ENCODE results near the gene ARHGAP21. TPM values are rescaled to one million over a fixed set of nuclear protein-coding genes. Genes with fewer than 3 reads are reported as not detected.
"Not testable (repeated sequence)": the region's sequence is repeated elsewhere in the genome, so short reads cannot be mapped to it uniquely, and the experiment has no call there.

The ARHGAP21 gene
- total RNA-seq, 1 experiment from 2014 or later: 59.4 TPM

- TF ChIP-seq CTCF (conservative IDR thresholded peaks at IDR 0.05): no peak
- Histone ChIP-seq H2BK15ac (ENCODE audit: low read depth, low read length) (no peak overlapping the region), H3K79me2 (ENCODE audit: insufficient read depth, low read length) (no peaks in the 10 kb centered on the region), H3K4me1 (ENCODE audit: insufficient read depth, low read length) (peaks cover 5% of the 10 kb centered on the region; the same call in 1 of the 2 replicates), H3K18ac (ENCODE audit: insufficient read length, low read depth, low read length) (no peak overlapping the region), H2AK5ac (ENCODE audit: insufficient read length, low read length) (no peak overlapping the region), H3K14ac (ENCODE audit: insufficient read depth, low read length) (no peak overlapping the region), H3K27ac (ENCODE audit: insufficient read length, low read depth, low read length) (no peak overlapping the region), H3K56ac (ENCODE audit: insufficient read length, low read depth, low read length) (no peak overlapping the region), H3K79me1 (ENCODE audit: insufficient read depth, low read depth, low read length, poor library complexity, severe bottlenecking) (no peaks in the 10 kb centered on the region), H3T11ph (ENCODE audit: low read length) (no peak overlapping the region), H2BK20ac (ENCODE audit: low read depth, low read length, poor library complexity, severe bottlenecking) (no peak overlapping the region), H4K91ac (ENCODE audit: insufficient read length, low read depth, low read length) (no peak overlapping the region), H3K9ac (ENCODE audit: extremely low read depth, insufficient read length, low read length) (no peak overlapping the region), H3K23me2 (ENCODE audit: insufficient read length, low read depth, low read length, poor library complexity, severe bottlenecking) (no peaks in the 10 kb centered on the region), H4K5ac (ENCODE audit: insufficient read length, low read depth, low read length) (no peak overlapping the region), H2BK120ac (ENCODE audit: low read depth, low read length, poor library complexity, severe bottlenecking) (no peak overlapping the region), H4K20me1 (ENCODE audit: control insufficient read depth, insufficient read depth, insufficient read length) (no peaks in the 10 kb centered on the region), H2BK12ac (ENCODE audit: insufficient read length, low read depth, low read length) (no peak overlapping the region), H3K9me3 (ENCODE audit: control insufficient read depth, low read depth, low read length) (no peaks in the 10 kb centered on the region), H3K4ac (ENCODE audit: low read depth, low read length) (no peak overlapping the region), H3K27me3 (ENCODE audit: insufficient read depth, low read length) (no peaks in the 10 kb centered on the region), H4K8ac (replicated peaks; ENCODE audit: insufficient read length, low read depth, low read length) (no peak overlapping the region), H3K23ac (ENCODE audit: insufficient read length, low read depth, low read length) (no peak overlapping the region), H2BK5ac (ENCODE audit: insufficient read length, low read length) (no peak overlapping the region), H3K4me2 (ENCODE audit: insufficient read depth, insufficient read length, low read length) (no peak overlapping the region), H2AFZ (ENCODE audit: low read length) (no peak overlapping the region)
- H3K4me3 Mint-ChIP-seq: no peak overlapping the region
- no peak overlapping the region for H3K27ac Mint-ChIP-seq
- H3K4me1 Mint-ChIP-seq: peaks cover 13 to 18% of the 10 kb centered on the region in 2 experiments
- H3K9me3 Mint-ChIP-seq: peaks cover 10% of the 10 kb centered on the region in 2 experiments
- peaks cover 8 to 11% (median 9%) of the 10 kb centered on the region in 3 experiments for H3K36me3 Mint-ChIP-seq (ENCODE audit: insufficient read depth in 1 of 3, low read depth in 3 of 3)
- no CpG with 5 or more reads among the region's 2 CpGs for WGBS (ENCODE audit: extremely low coverage, insufficient read length, low lambda C conversion rate)
- H3K27me3 Mint-ChIP-seq (ENCODE audit: low read depth): no peaks in the 10 kb centered on the region; the same call in 1 of the 2 replicates
- DNase-seq: no peak
Measured at GRCh38 chr10:24759672-24760071, 36.0 kb upstream of the ARHGAP21 start.

GRCh38 chr10:24758254-24758653, 34.6 kb upstream of the ARHGAP21 start:
- not testable (repeated sequence) for H3T11ph ChIP-seq (ENCODE audit: low read length); H3K9ac ChIP-seq (ENCODE audit: extremely low read depth, insufficient read length, low read length); H3K18ac ChIP-seq (ENCODE audit: insufficient read length, low read depth, low read length); DNase-seq; H3K79me2 ChIP-seq (ENCODE audit: insufficient read depth, low read length); H3K36me3 Mint-ChIP-seq (ENCODE audit: insufficient read depth in 1 of 3, low read depth in 3 of 3); H2BK5ac ChIP-seq (ENCODE audit: insufficient read length, low read length); H3K27me3 Mint-ChIP-seq (ENCODE audit: low read depth); H3K4ac ChIP-seq (ENCODE audit: low read depth, low read length); H3K27me3 ChIP-seq (ENCODE audit: insufficient read depth, low read length); H2BK120ac ChIP-seq (ENCODE audit: low read depth, low read length, poor library complexity, severe bottlenecking); H2BK20ac ChIP-seq (ENCODE audit: low read depth, low read length, poor library complexity, severe bottlenecking); H2BK15ac ChIP-seq (ENCODE audit: low read depth, low read length); H4K20me1 ChIP-seq (ENCODE audit: control insufficient read depth, insufficient read depth, insufficient read length); H3K4me3 Mint-ChIP-seq; H2BK12ac ChIP-seq (ENCODE audit: insufficient read length, low read depth, low read length); H2AFZ ChIP-seq (ENCODE audit: low read length); H3K23me2 ChIP-seq (ENCODE audit: insufficient read length, low read depth, low read length, poor library complexity, severe bottlenecking); H3K27ac Mint-ChIP-seq; H3K79me1 ChIP-seq (ENCODE audit: insufficient read depth, low read depth, low read length, poor library complexity, severe bottlenecking); H3K27ac ChIP-seq (ENCODE audit: insufficient read length, low read depth, low read length); H4K5ac ChIP-seq (ENCODE audit: insufficient read length, low read depth, low read length); H4K91ac ChIP-seq (ENCODE audit: insufficient read length, low read depth, low read length); H3K56ac ChIP-seq (ENCODE audit: insufficient read length, low read depth, low read length); H3K23ac ChIP-seq (ENCODE audit: insufficient read length, low read depth, low read length); H3K9me3 ChIP-seq (ENCODE audit: control insufficient read depth, low read depth, low read length); H3K4me1 ChIP-seq (ENCODE audit: insufficient read depth, low read length); H4K8ac ChIP-seq (replicated peaks; ENCODE audit: insufficient read length, low read depth, low read length); H2AK5ac ChIP-seq (ENCODE audit: insufficient read length, low read length); H3K9me3 Mint-ChIP-seq; H3K4me2 ChIP-seq (ENCODE audit: insufficient read depth, insufficient read length, low read length); H3K14ac ChIP-seq (ENCODE audit: insufficient read depth, low read length)
- WGBS (ENCODE audit: extremely low coverage, insufficient read length, low lambda C conversion rate): no CpG with 5 or more reads among the region's 3 CpGs
- H3K4me1 Mint-ChIP-seq: peaks cover 12 to 18% of the 10 kb centered on the region in 2 experiments

Data from H9 (cell line).